WTC11 (cell line): ENCODE data around the gene RPL36. TPM values are rescaled to one million over a fixed set of nuclear protein-coding genes. Genes with fewer than 3 reads are reported as not detected.

Experiments
- ATAC-seq: fragments of 200-7000 bp; cut with Tn5 transposase; 2 replicates; pipeline ENCODE4 v1.10.0; 2021; ENCODE audit warnings: mild to moderate bottlenecking, moderate library complexity
- CTCF ChIA-PET: fragments of 300-600 bp; sonication (Branson Sonifier 250); formaldehyde crosslinking; loops from one replicate; lab custom pipeline; 2021; ENCODE audit warnings: antibody characterized with exemption; lab: Charles Lee
- POLR2A ChIA-PET: fragments of 350-600 bp; sonication (Branson Sonifier 250); formaldehyde crosslinking; loops from one replicate; lab custom pipeline; 2021; ENCODE audit warnings: antibody characterized with exemption; lab: Charles Lee
- DNase-seq: peaks from one replicate; pipeline ENCODE4 v3.0.0; 2021; ENCODE audit warnings: low spot score
- H3K27ac Mint-ChIP-seq: 2 replicates; pipeline ENCODE4 v1.8.0; 2021; ENCODE audit warnings: mixed read lengths
- H3K27me3 Mint-ChIP-seq: 2 replicates; pipeline ENCODE4 v1.8.0; 2021; ENCODE audit warnings: low read depth, mild to moderate bottlenecking, moderate library complexity, mixed read lengths
- H3K36me3 Mint-ChIP-seq: 2 replicates; pipeline ENCODE4 v1.8.0; 2021; ENCODE audit warnings: mixed read lengths
- H3K4me1 Mint-ChIP-seq: 2 replicates; pipeline ENCODE4 v1.8.0; 2022; ENCODE audit warnings: mixed read lengths
- H3K4me3 Mint-ChIP-seq: 2 replicates; pipeline ENCODE4 v1.8.0; 2021; ENCODE audit warnings: mild to moderate bottlenecking, moderate library complexity, mixed read lengths
- H3K9me3 Mint-ChIP-seq: 2 replicates; pipeline ENCODE4 v1.8.0; 2021; ENCODE audit warnings: mixed read lengths
- ARID4B ChIP-seq: sonication (generic); formaldehyde crosslinking; IDR thresholded peaks from 2 replicates; pipeline ENCODE4 v1.8.0; 2023; ENCODE audit warnings: missing genetic modification reagents, mild to moderate bottlenecking, borderline replicate concordance
- ATF1 ChIP-seq: sonication (generic); formaldehyde crosslinking; IDR thresholded peaks from 2 replicates; pipeline ENCODE4 v1.8.1; 2023; ENCODE audit warnings: mild to moderate bottlenecking, moderate library complexity, missing genetic modification reagents
- CTCF ChIP-seq: fragments of 200-600 bp; IDR thresholded peaks from 2 replicates; pipeline ENCODE4 v1.8.0; 2022; ENCODE audit warnings: antibody characterized with exemption
- E2F5 ChIP-seq: sonication (generic); formaldehyde crosslinking; IDR thresholded peaks from 2 replicates; pipeline ENCODE4 v1.8.1; 2022; ENCODE audit warnings: mild to moderate bottlenecking, moderate library complexity, missing genetic modification reagents
- ELF4 ChIP-seq: sonication (generic); formaldehyde crosslinking; IDR thresholded peaks from 2 replicates; pipeline ENCODE4 v1.8.1; 2022; ENCODE audit warnings: low read depth, mild to moderate bottlenecking, moderate library complexity, missing genetic modification reagents
- ETV6 ChIP-seq: sonication (generic); formaldehyde crosslinking; IDR thresholded peaks from 2 replicates; pipeline ENCODE4 v1.8.1; 2022; ENCODE audit warnings: mild to moderate bottlenecking, missing genetic modification reagents
- FOXK1 ChIP-seq: sonication (generic); formaldehyde crosslinking; IDR thresholded peaks from 2 replicates; pipeline ENCODE4 v1.8.0; 2022; ENCODE audit warnings: mild to moderate bottlenecking, moderate library complexity, missing genetic modification reagents
- GABPB1 ChIP-seq: sonication (generic); formaldehyde crosslinking; IDR thresholded peaks from 2 replicates; pipeline ENCODE4 v1.8.1; 2023; ENCODE audit warnings: mild to moderate bottlenecking, missing genetic modification reagents
- IRF2 ChIP-seq: sonication (generic); formaldehyde crosslinking; IDR thresholded peaks from 2 replicates; pipeline ENCODE4 v1.8.0; 2022; ENCODE audit warnings: low read depth, missing genetic modification reagents, borderline replicate concordance
- NR2C2 ChIP-seq: sonication (generic); formaldehyde crosslinking; IDR thresholded peaks from 2 replicates; pipeline ENCODE4 v1.8.0; 2022; ENCODE audit warnings: mild to moderate bottlenecking, missing genetic modification reagents
- RELA ChIP-seq: sonication (generic); formaldehyde crosslinking; IDR thresholded peaks from 2 replicates; pipeline ENCODE4 v1.8.1; 2022; ENCODE audit warnings: missing genetic modification reagents, mild to moderate bottlenecking, borderline replicate concordance
- SMAD3 ChIP-seq: sonication (generic); formaldehyde crosslinking; IDR thresholded peaks from 2 replicates; pipeline ENCODE4 v1.8.0; 2022; ENCODE audit warnings: missing genetic modification reagents, mild to moderate bottlenecking, borderline replicate concordance
- STAT6 ChIP-seq: sonication (generic); formaldehyde crosslinking; conservative IDR thresholded peaks from 2 replicates; pipeline ENCODE4 v1.8.1; 2023; ENCODE audit warnings: mild to moderate bottlenecking, low read depth, missing genetic modification reagents, moderate library complexity
- USF2 ChIP-seq: sonication (generic); formaldehyde crosslinking; IDR thresholded peaks from 2 replicates; pipeline ENCODE4 v1.8.1; 2023; ENCODE audit warnings: mild to moderate bottlenecking, missing genetic modification reagents, moderate library complexity
- ZBTB21 ChIP-seq: sonication (generic); formaldehyde crosslinking; IDR thresholded peaks from 2 replicates; pipeline ENCODE4 v1.8.1; 2023; ENCODE audit warnings: mild to moderate bottlenecking, missing genetic modification reagents, borderline replicate concordance
- ZNF232 ChIP-seq: sonication (generic); formaldehyde crosslinking; IDR thresholded peaks from 2 replicates; pipeline ENCODE4 v1.8.0; 2022; ENCODE audit warnings: mild to moderate bottlenecking, missing genetic modification reagents
- ZNF671 ChIP-seq: fragments of 250-450 bp; sonication (Bioruptor Pico); IDR thresholded peaks from 2 replicates; pipeline ENCODE4 v1.8.0; 2021; ENCODE audit warnings: mild to moderate bottlenecking
- total RNA-seq: library from RNA; stranded (reverse); gene quantifications from 3 replicates; pipeline ENCODE4 v1.2.3, GENCODE V29; 2021
- TF ChIP-seq, protein P1 (sequence below): sonication (generic); formaldehyde crosslinking; IDR thresholded peaks from 2 replicates; pipeline ENCODE4 v1.8.1; 2022; ENCODE audit warnings: low read depth, missing genetic modification reagents, borderline replicate concordance
- TF ChIP-seq, protein P2 (sequence below): sonication (generic); formaldehyde crosslinking; IDR thresholded peaks from 2 replicates; pipeline ENCODE4 v1.8.0; 2022; ENCODE audit warnings: mild to moderate bottlenecking, missing genetic modification reagents
- TF ChIP-seq, protein P3 (sequence below): sonication (generic); formaldehyde crosslinking; IDR thresholded peaks from 2 replicates; pipeline ENCODE4 v1.8.1; 2023; ENCODE audit warnings: mild to moderate bottlenecking, missing genetic modification reagents

RPL36 gene
- total RNA-seq, 1 experiment from 2014 or later: 1,080 TPM

- Mint-ChIP-seq H3K36me3 (peaks cover 26% of the 10 kb centered on the region), H3K4me1 (peaks cover 11% of the 10 kb centered on the region), H3K4me3 (no peak overlapping the region), H3K27ac (no peak overlapping the region), H3K9me3 (no peaks in the 10 kb centered on the region), H3K27me3 (no peaks in the 10 kb centered on the region)
- TF ChIP-seq, protein P1, sequence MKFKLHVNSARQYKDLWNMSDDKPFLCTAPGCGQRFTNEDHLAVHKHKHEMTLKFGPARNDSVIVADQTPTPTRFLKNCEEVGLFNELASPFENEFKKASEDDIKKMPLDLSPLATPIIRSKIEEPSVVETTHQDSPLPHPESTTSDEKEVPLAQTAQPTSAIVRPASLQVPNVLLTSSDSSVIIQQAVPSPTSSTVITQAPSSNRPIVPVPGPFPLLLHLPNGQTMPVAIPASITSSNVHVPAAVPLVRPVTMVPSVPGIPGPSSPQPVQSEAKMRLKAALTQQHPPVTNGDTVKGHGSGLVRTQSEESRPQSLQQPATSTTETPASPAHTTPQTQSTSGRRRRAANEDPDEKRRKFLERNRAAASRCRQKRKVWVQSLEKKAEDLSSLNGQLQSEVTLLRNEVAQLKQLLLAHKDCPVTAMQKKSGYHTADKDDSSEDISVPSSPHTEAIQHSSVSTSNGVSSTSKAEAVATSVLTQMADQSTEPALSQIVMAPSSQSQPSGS (CRISPR knock-in tag): no peak
- TF ChIP-seq ARID4B (no peak), IRF2 (CRISPR knock-in tag) (no peak), ZNF671 (CRISPR knock-in tag) (no peak), STAT6 (CRISPR knock-in tag) (no peak), RELA (CRISPR knock-in tag) (no peak), ZNF232 (no peak), ELF4 (CRISPR knock-in tag) (no peak)
- TF ChIP-seq, protein P2, sequence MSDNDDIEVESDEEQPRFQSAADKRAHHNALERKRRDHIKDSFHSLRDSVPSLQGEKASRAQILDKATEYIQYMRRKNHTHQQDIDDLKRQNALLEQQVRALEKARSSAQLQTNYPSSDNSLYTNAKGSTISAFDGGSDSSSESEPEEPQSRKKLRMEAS (CRISPR knock-in tag): no peak
- DNase-seq: no peak
- no peak for ATAC-seq
- ChIA-PET CTCF (no interaction called here), POLR2A (no interaction called here)
Observed at GRCh38 chr19:5671600-5671999, 18.5 kb upstream of the RPL36 start.

DNA sequence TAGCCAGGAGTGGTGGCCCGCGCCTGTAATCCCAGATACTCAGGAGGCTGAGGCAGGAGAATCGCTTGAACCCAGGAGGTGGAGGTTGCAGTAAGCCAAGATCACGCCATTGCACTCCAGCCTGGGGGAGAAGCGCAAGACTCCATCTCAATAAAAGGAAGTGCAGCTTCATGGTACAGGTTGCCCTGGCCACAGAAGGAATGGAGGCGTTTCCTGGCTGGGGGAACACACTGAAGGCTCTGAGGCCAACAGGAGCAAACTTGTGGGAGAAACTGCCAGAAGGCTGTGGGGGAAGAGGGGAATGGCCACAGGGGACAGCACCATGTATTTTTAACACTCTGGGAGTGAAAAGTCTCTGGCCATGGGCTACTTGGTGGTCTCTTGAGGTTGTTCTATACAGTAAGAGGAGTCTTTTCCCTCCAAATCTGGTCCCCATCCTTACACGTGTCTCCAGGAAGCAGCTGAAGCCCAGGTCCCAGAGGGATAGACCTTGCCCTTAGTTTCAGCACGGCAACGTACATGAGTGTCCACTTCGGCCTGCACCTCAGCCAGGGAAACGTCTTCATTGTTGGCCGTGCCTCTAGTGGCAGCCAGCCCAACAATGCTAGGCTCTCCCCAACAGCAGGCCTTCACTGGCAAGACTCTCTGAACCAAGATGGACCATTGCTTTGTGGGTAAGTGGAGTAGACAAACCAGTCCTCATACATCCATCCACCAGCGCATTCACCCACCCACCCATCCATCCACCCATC, 17.2 kb upstream of the RPL36 start:
- no peaks in the 10 kb centered on the region for H3K9me3 Mint-ChIP-seq
- H3K27ac Mint-ChIP-seq: no peak overlapping the region
- ATAC-seq: no peak
- H3K36me3 Mint-ChIP-seq: peaks cover 15% of the 10 kb centered on the region
- POLR2A ChIA-PET: no interaction called here
- TF ChIP-seq SMAD3 (CRISPR knock-in tag) (no peak), E2F5 (CRISPR knock-in tag) (no peak), CTCF (no peak), ZBTB21 (CRISPR knock-in tag) (no peak), FOXK1 (no peak), ATF1 (CRISPR knock-in tag) (no peak), ETV6 (no peak), NR2C2 (CRISPR knock-in tag) (no peak), GABPB1 (CRISPR knock-in tag) (no peak), USF2 (no peak)
- TF ChIP-seq, protein P3, sequence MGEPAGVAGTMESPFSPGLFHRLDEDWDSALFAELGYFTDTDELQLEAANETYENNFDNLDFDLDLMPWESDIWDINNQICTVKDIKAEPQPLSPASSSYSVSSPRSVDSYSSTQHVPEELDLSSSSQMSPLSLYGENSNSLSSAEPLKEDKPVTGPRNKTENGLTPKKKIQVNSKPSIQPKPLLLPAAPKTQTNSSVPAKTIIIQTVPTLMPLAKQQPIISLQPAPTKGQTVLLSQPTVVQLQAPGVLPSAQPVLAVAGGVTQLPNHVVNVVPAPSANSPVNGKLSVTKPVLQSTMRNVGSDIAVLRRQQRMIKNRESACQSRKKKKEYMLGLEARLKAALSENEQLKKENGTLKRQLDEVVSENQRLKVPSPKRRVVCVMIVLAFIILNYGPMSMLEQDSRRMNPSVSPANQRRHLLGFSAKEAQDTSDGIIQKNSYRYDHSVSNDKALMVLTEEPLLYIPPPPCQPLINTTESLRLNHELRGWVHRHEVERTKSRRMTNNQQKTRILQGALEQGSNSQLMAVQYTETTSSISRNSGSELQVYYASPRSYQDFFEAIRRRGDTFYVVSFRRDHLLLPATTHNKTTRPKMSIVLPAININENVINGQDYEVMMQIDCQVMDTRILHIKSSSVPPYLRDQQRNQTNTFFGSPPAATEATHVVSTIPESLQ (CRISPR knock-in tag): no peak
- peaks cover 3% of the 10 kb centered on the region; the same call in 1 of the 2 replicates for H3K4me1 Mint-ChIP-seq
- H3K27me3 Mint-ChIP-seq: no peaks in the 10 kb centered on the region
- no peak overlapping the region for H3K4me3 Mint-ChIP-seq
- CTCF ChIA-PET: interaction anchor here (0.8 kb wide), 1 partner anchor 14 kb away, joined by 3 read pairs; no protein-coding TSS in a partner anchor
- DNase-seq: no peak
